ENCODE measurements around the gene ALKBH8.
"Not testable (repeated sequence)": the region's sequence is repeated elsewhere in the genome, so short reads cannot be mapped to it uniquely, and the experiment has no call there.

Gene ALKBH8

GRCh38 chr11:107565219-107565937, at the start of gene ALKBH8:
Gene ALKBH8, minus strand, starts transcription at chr11:107565735. Its CDS starts 4,842 bp downstream, at chr11:107560893.
- peak; percentile 89 for DNase-seq (ENCODE audit: low spot score)

DNA sequence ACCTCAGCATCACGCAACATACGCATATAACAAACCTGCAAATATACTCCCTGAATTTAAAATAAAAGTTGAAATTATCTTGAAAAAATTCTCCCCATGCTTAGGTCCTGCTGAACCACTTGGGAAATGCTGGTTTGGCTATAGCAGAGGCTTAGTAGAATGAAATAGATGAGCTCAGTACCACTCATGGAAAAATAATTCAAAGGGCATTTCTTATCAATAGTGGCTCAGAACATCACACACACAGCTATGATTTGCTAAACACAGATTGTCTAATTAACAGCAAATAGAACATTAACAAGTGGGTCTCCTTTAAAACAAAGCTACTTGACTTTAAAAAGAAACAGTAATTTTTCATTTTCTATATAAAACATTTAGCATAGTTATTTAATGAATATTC, 46.9 kb upstream of the ALKBH8 start:
- DNase-seq (ENCODE audit: low spot score), result no peak

DNA sequence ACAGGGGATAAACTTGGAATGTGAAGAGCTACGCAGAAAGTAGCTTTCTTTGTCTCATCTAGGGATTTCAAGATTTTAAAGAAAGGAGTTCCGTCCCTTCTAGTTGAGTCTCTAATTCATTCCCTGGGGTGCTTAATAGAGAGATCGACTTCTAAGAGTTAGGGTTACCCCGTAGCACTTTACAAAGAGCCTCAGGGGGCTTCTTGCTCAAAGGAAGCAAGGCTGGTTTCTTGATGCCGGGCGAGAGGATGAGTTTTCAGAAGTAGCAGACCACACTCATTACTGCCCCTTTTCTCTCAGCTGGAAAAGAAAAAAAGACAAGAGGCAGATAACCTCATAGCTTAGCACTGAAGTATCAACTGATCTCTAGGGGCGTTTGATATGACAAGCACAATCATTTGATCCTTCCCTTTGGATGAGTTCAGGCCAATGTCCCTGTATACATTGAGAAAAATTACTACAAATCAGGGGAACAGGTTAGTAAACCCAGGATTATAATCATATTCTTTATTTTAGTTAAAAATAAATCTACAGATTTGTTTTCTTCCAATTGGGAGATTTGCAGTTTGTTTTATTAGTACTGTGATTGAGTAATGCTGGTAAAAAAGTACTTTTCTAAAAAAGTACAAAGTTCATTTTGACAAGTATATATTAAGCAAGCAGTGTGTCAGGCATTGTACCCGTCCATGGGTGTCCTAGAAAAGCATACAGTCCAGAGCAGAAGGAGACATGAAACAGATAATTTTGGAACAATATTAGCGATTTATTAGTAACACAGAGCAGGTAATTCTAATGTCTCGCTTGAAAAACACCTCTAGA, 44.1 kb upstream of the ALKBH8 start:
- no peak for DNase-seq (ENCODE audit: low spot score)

GRCh38 chr11:107608809-107609208, 43.3 kb upstream of the ALKBH8 start:
- no peak for DNase-seq (ENCODE audit: low spot score)

- DNase-seq (ENCODE audit: low spot score), result no peak
These were observed 40.6 kb upstream of the ALKBH8 start for GRCh38 chr11:107606141-107606540.

DNA sequence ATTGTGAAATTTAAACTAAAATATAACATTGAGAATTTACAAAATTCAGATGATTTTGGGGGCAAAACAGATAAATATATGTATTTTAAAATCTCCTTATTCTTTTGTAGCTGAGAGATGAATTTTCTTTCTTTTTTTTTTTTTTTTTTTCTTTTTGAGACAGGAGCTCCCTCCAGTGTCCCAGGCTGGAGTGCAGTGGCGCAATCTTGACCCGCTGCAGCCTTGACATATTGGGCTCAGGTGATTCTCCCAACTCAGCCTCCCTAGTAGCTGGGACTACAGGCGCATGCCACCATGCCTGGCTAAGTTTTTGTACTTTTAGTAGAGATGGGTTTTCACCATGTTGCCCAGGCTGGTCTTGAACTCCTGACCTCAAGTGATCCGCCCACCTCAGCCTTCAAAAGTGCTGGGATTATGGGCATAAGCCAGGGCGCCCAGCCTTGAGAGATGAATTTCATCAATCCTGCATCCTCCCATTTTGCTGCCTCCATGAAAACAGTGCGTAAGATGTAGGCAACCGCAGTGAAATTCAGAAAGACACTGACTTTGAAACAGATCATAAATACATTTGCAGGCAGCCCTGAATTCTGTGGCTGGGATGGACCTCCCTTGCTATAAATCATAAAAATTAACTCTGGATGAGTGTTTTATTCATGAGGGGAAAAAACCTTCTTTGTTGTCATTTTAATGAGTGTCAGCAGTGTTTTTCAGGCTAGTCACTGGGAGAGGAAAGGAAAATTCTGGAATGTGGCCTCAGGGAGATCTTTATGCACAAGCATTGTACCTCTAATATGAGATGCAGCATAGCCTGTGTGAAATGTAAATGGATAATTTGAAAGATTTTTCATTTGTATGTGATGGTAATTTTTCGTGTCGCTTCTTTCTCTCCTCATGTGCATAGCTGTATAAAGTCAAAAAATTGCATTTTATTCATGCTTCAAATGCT, 39.8 kb upstream of the ALKBH8 start:
- DNase-seq (ENCODE audit: low spot score), result no peak

DNA sequence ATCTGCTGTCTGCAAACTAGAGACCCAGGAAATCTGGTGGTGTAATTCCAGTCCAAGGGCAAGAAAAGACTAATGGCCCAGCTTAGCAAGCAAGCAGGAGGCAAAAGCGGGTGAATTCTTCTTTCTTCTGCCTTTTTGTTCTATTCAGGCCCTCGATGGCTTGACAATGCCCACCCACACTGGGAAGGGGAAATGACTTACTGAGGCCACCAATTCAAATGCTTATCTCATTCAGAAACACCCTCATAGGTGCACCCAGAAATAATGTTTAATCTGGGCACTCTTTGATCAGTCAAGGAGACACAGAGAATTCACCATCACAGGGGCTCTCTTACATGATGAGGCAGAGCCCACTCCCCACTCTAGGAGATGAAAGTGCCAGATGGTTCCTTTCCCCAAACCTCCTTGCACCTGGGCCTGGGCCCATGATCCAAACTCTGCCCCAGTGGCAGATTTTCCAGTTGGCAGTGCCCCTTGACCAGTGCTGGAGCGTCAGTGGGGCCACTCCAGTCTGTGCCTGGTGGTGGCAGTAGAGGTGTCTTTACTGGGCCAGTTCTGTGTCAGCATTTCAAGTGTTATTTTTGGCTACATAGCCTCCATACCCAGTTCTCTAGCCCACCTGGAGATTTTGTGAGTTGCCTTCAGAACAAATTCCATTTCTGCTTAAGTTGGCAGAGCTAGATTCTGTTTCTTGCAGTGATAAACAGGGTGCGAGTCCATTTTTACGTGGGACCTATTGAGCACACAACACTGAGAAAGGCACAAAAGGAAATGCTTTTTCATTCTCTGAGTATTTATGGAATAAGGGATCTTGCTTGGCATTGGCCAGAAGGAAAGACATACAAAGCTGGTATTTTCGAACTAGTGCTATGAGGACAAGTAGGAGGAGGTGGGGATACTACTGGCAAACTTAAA, 32.9 kb upstream of the ALKBH8 start:
- no peak for DNase-seq (ENCODE audit: low spot score)

DNA sequence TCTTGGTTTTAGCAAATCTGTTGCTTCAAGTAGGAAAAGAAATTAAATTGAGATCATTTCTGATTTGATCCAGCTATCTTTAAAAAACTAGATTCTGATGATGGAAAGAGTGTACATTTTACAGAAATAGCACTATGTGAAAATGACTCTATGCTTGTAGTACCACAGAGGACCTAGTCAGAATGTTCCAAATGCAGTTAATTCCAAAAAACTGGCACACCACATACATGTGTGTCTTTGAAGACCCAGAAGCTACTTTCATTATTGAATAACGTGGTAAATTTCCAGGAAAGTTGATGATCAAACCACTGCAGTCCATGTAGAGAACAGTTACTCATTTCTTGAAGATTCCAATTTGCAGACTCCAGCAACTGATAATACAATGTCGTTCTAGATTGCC, 29.2 kb upstream of the ALKBH8 start:
- no peak for DNase-seq (ENCODE audit: low spot score)

DNA sequence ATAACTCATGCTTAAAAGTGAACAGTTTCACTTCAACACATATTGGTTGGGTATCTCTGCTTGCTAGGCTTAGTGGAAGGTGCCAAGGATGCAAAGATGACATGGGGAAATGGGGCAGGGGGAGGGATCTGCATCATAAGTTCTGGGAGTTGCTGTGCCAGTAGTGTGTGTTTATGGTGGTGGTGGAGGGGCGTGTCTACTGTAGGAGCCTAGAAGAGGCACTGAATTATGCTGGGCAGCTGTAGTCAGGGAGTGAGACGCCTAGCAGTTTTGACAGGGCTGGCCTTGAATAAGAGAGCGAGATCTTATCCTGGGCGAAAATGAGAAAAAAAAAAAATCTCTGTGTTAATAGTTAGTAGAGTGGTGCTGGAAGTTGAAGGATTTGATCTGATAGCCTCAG, 28.4 kb upstream of the ALKBH8 start:
- no peak for DNase-seq (ENCODE audit: low spot score)

DNA sequence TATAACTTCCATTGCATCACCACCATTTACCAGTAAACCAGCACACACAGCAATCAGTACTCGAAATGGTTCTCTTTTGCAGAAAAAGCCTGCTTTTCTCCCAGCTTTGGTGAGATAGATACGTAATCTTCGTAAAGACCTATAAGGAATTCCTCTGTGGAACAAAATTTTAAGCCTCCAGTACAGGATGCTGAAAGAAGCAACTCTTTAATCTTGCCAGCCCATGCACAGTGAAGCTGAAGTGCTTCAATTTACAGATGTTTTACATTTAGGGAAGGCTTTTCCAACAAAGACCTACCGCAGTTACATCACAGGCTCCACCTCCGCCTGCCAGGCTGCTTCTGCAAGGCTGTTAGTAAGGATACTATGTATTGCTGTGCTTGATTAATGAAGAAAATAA, 27.3 kb upstream of the ALKBH8 start:
- no peak for DNase-seq (ENCODE audit: low spot score)

- DNase-seq (ENCODE audit: low spot score), result no peak
These were observed 26.7 kb upstream of the ALKBH8 start for GRCh38 chr11:107592231-107592590.

DNA sequence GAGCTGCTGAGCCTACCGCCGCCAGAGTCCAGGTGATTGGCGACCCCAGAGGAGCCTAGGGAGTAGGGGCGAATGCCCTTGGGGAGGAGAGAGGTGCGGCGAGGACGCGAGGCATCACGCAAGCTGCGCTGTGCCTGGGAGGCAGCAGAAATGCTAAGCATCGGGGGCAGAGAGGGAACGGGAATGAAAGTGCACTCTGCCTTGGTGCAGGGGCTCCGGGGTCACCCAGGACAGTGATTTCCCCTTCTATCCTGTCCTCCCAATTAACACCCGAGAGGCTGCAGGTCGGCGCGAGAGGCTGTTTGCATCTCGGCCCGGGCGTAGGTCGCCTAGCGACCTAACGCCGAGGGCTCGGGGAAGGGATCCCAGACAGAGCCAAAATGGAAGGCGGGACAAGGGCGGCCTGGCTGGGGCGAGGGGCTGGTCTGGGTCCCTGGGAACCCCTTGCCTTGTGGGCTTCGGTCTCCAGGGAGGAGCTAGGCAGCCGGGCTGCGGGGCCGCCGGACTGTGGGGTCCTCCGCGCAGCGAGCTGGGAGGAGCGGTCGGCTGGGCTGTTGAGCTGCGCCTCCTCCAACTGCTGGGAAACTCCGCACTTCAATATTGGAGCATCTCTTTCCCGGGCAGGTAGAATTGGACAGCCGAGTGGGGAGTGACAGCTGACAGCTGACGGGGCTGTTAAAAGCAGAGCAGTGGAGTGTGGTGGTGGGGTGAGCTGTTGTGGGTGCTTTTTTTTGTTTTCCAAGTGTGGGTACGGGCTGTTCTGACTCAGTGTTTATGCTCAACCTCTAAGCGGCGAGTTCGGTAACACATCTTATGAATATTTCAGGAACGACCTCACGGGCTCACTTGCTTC, 26.1 kb upstream of the ALKBH8 start:
- no peak for DNase-seq (ENCODE audit: low spot score)

- DNase-seq (ENCODE audit: low spot score), result peak; percentile 80
These were observed 25.2 kb upstream of the ALKBH8 start, which contains the start of gene ELMOD1 for GRCh38 chr11:107590460-107591377. Gene ELMOD1, plus strand, starts transcription at chr11:107591147. Its CDS starts 27,043 bp downstream, at chr11:107618190.

GRCh38 chr11:107587306-107587979, 21.9 kb upstream of the ALKBH8 start:
- DNase-seq (ENCODE audit: low spot score), result no peak

- DNase-seq (ENCODE audit: low spot score), result no peak
These were observed 18.2 kb upstream of the ALKBH8 start for GRCh38 chr11:107583629-107584195.

DNA sequence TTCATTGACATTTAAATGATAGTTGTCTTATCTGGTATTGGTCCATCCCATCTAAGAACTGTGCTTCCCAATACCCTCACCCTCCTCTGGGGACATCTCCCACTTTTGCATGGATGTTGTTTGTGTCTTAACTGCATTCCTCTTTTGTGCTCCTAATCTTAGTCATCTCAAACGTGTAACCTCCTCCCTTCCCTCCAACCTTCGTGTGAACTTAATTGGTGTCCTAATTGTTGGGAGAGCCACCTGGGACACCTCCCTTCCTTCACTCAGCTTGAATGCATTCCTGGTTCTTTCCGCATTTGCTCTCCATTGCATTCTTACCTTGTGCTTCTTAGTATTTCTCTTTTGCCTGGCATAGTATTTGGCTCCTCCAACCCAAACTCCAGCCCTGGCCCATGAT, 15.6 kb upstream of the ALKBH8 start:
- DNase-seq (ENCODE audit: low spot score), result no peak

DNA sequence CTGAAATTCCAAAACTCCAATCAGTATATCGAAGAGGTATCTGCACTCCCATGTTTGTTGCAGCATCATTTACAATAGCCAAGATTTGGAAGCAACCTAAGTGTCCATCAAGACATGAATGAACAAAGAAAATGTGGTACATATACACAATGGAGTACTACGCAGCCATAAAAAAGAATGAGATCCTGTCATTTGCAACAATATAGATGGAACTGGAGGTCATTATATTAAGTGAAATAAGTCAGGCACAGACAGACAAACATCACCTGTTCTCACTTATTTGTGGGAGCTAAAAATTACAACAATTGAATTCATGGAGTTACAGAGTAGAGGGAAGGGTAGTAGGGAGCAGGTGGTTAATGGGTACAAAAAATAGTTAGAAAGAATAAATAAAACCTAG, 13.6 kb upstream of the ALKBH8 start:
- DNase-seq (ENCODE audit: low spot score), result not testable (repeated sequence)

GRCh38 chr11:107577346-107577711, 11.8 kb upstream of the ALKBH8 start:
- no peak for DNase-seq (ENCODE audit: low spot score)
